ENCODE data around the gene EFCC1. TPM values are rescaled to one million over a fixed set of nuclear protein-coding genes. Genes with fewer than 3 reads are reported as not detected.
A peak's percentile ranks its signal among the peaks of the same experiment; 100 is the strongest.

Gene EFCC1
- total RNA-seq, 1 experiment from 2014 or later: 1.0 TPM

GRCh38 chr3:129050556-129051295 is 49.6 kb downstream of the EFCC1 start (continued):
- no peak for TF ChIP-seq ZFX (IDR thresholded peaks at IDR 0.05)

GRCh38 chr3:129051871-129052340 is 50.8 kb downstream of the EFCC1 start:
- CTCF ChIA-PET: interaction anchor here (0.9 to 3.1 kb wide), 4 partner anchors 9 to 194 kb away, joined by 3 to 51 read pairs (median 20); partner anchors contain the start of gene RAB43
- BruUV-seq (replicated peaks): no TSS peak
- H3K27ac ChIP-seq (ENCODE audit: low read depth, low read length): no peak overlapping the region
- no peak for TF ChIP-seq EGR1 (IDR thresholded peaks at IDR 0.05; ENCODE audit: low read depth)
- no peak for TF ChIP-seq ELF1 (IDR thresholded peaks at IDR 0.05; ENCODE audit: borderline replicate concordance, low read depth)
- TF ChIP-seq EZH2phosphoT487 (IDR thresholded peaks at IDR 0.05; ENCODE audit: borderline replicate concordance): no peak
- no peak for TF ChIP-seq POLR2A (IDR thresholded peaks at IDR 0.05; ENCODE audit: borderline replicate concordance, extremely low read depth, insufficient read depth, insufficient read length)
- no peak for TF ChIP-seq ZFX (IDR thresholded peaks at IDR 0.05)
- no peak for TF ChIP-seq SP1 (IDR thresholded peaks at IDR 0.05; ENCODE audit: low read depth)
- no peak for TF ChIP-seq ATF3 (IDR thresholded peaks at IDR 0.05)
- TF ChIP-seq YY1 (IDR thresholded peaks at IDR 0.05; ENCODE audit: extremely low read depth, insufficient replicate concordance, low read depth, low read length): no peak
- TF ChIP-seq CBX3 (IDR thresholded peaks at IDR 0.05; ENCODE audit: low read depth): no peak
- TF ChIP-seq JUND (IDR thresholded peaks at IDR 0.05): no peak
- TF ChIP-seq RAD21 (IDR thresholded peaks at IDR 0.05; ENCODE audit: low read depth): no peak
- no peak for TF ChIP-seq EZH2 (IDR thresholded peaks at IDR 0.05)
- no peak for TF ChIP-seq SIN3A (IDR thresholded peaks at IDR 0.05; ENCODE audit: low read depth)
- no peak for TF ChIP-seq TCF7L2 (IDR thresholded peaks at IDR 0.05; ENCODE audit: borderline replicate concordance, extremely low read depth, insufficient read depth, insufficient read length)
- TF ChIP-seq POLR2AphosphoS5 (IDR thresholded peaks at IDR 0.05; ENCODE audit: low read depth, low read length): no peak
- no peak for TF ChIP-seq ZNF274 (IDR thresholded peaks at IDR 0.05; ENCODE audit: low read depth, low read length)
- no peak for TF ChIP-seq SRF (IDR thresholded peaks at IDR 0.05; ENCODE audit: low read depth)
- TF ChIP-seq, protein P1, sequence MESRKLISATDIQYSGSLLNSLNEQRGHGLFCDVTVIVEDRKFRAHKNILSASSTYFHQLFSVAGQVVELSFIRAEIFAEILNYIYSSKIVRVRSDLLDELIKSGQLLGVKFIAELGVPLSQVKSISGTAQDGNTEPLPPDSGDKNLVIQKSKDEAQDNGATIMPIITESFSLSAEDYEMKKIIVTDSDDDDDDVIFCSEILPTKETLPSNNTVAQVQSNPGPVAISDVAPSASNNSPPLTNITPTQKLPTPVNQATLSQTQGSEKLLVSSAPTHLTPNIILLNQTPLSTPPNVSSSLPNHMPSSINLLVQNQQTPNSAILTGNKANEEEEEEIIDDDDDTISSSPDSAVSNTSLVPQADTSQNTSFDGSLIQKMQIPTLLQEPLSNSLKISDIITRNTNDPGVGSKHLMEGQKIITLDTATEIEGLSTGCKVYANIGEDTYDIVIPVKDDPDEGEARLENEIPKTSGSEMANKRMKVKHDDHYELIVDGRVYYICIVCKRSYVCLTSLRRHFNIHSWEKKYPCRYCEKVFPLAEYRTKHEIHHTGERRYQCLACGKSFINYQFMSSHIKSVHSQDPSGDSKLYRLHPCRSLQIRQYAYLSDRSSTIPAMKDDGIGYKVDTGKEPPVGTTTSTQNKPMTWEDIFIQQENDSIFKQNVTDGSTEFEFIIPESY (IDR thresholded peaks at IDR 0.05; ENCODE audit: extremely low read depth, insufficient replicate concordance, low read length): no peak
- peak overlapping the region; percentile 9; the same call in 1 of the 2 replicates for H3K4me2 ChIP-seq (ENCODE audit: low read length)
- no peaks in the 10 kb centered on the region for H3K9me3 ChIP-seq (ENCODE audit: control insufficient read depth in 1 of 2, insufficient read depth in 1 of 2, low read depth in 1 of 2, low read length in 2 of 2)
- POLR2A ChIA-PET: interaction anchor here (0.6 to 1.0 kb wide), 2 partner anchors 12 to 197 kb away, joined by 3 read pairs; partner anchors contain the start of gene COPG1
- no peaks in the 10 kb centered on the region for H4K20me1 ChIP-seq (ENCODE audit: insufficient read depth)
- H3K79me2 ChIP-seq (ENCODE audit: insufficient read depth, low read length): no peaks in the 10 kb centered on the region
- RAD21 ChIA-PET (ENCODE audit: low non-redundant PET in 1 of 2, low total read pairs in 2 of 2, uncharacterized antibody in 2 of 2, unreplicated experiment in 2 of 2): interaction anchor here in 1 of 2 experiments (0.7 kb wide), 1 partner anchor 72 kb away, joined by 3 read pairs; no protein-coding TSS in a partner anchor
- ATAC-seq (no peak), DNase-seq (ENCODE audit: low read depth, low spot score) (no peak)
- no peaks in the 10 kb centered on the region for H3K36me3 ChIP-seq (ENCODE audit: control insufficient read depth in 1 of 2, insufficient read depth in 2 of 2, low read length in 2 of 2)
- H3K4me3 ChIP-seq (replicated peaks in 1 of 2; ENCODE audit: low read depth in 1 of 2, low read length in 2 of 2): no peak overlapping the region
- no peaks in the 10 kb centered on the region for H3K9me2 ChIP-seq (ENCODE audit: insufficient read depth)
- H3K4me1 ChIP-seq (ENCODE audit: control insufficient read depth in 1 of 2, insufficient read depth in 2 of 2, low read length in 2 of 2): peaks cover 0 to 24% of the 10 kb centered on the region in 2 experiments; a peak in 3 of 4 replicates
- no peaks in the 10 kb centered on the region for H3K27me3 ChIP-seq (ENCODE audit: insufficient read depth, low read length)
- intact Hi-C loops (cut with micrococcal nuclease): no loop called here
- no peak overlapping the region for H3K9ac ChIP-seq (ENCODE audit: low read length)
- no peak overlapping the region for H2AFZ ChIP-seq (ENCODE audit: low read depth, low read length, poor library complexity, severe bottlenecking)
